Activated naive CD8-positive, alpha-beta T cell treated with anti-CD3 and anti-CD28 coated beads, Interleukin-2, amount 50 U/mL, for 24 hours (primary cell): ENCODE measurements around the gene MYO7B.

Source experiments
- ATAC-seq: fragments of 150-1000 bp; cut with Tn5 transposase; one replicate; pipeline ENCODE4 v1.10.0; 2021
- DNase-seq: peaks from one replicate; pipeline ENCODE4 v3.0.0; 2021
- H3K27ac Mint-ChIP-seq: one replicate; pipeline ENCODE4 v1.8.0; 2021; ENCODE audit warnings: mild to moderate bottlenecking, mixed read lengths
- H3K27me3 Mint-ChIP-seq: one replicate; pipeline ENCODE4 v1.8.0; 2021; ENCODE audit warnings: mixed read lengths
- H3K36me3 Mint-ChIP-seq: one replicate; pipeline ENCODE4 v1.8.0; 2021; ENCODE audit warnings: low read depth, mixed read lengths
- H3K4me1 Mint-ChIP-seq: one replicate; pipeline ENCODE4 v1.8.0; 2021; ENCODE audit warnings: mixed read lengths
- H3K4me3 Mint-ChIP-seq: one replicate; pipeline ENCODE4 v1.8.0; 2021; ENCODE audit warnings: mild to moderate bottlenecking, moderate library complexity, mixed read lengths
- H3K9me3 Mint-ChIP-seq: one replicate; pipeline ENCODE4 v1.8.0; 2021; ENCODE audit warnings: mixed read lengths

MYO7B gene

DNA sequence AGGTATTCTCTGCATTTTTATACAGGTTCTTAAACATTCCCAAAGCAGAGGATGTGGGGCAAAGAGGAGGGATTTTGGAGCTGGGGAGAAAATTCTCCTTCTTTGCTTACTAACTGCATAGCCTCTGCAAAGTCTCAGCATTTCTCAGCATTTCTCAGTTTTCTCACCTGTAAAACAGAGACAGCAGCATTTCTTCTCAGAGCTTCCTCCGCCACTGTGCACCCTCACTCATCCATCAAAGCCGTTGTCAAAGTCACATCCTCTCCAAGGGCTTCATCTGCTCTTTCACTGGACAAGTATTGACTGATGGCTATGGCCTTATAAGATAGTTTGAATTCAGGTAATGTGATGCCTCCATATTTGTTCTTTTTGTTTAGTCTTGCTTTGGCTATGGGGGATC, 17.4 kb downstream of the MYO7B start:
- peaks cover 16% of the 10 kb centered on the region for H3K9me3 Mint-ChIP-seq
- H3K4me1 Mint-ChIP-seq: no peaks in the 10 kb centered on the region
- H3K27me3 Mint-ChIP-seq: peaks cover 26% of the 10 kb centered on the region
- H3K4me3 Mint-ChIP-seq: no peak overlapping the region
- H3K27ac Mint-ChIP-seq: no peak overlapping the region
- no peak for ATAC-seq
- DNase-seq: no peak
- no peaks in the 10 kb centered on the region for H3K36me3 Mint-ChIP-seq

- Mint-ChIP-seq H3K27ac (no peak overlapping the region), H3K27me3 (peaks cover 29% of the 10 kb centered on the region), H3K9me3 (peaks cover 19% of the 10 kb centered on the region), H3K4me1 (peaks cover 10% of the 10 kb centered on the region), H3K4me3 (no peak overlapping the region), H3K36me3 (no peaks in the 10 kb centered on the region)
- no peak for ATAC-seq
- DNase-seq: no peak
Observed at GRCh38 chr2:127558911-127559310, 23.4 kb downstream of the MYO7B start.

GRCh38 chr2:127559454-127559853, 24.0 kb downstream of the MYO7B start:
- H3K36me3 Mint-ChIP-seq: no peaks in the 10 kb centered on the region
- peaks cover 29% of the 10 kb centered on the region for H3K27me3 Mint-ChIP-seq
- ATAC-seq (no peak), DNase-seq (no peak)
- H3K4me3 Mint-ChIP-seq: no peak overlapping the region
- peaks cover 19% of the 10 kb centered on the region for H3K9me3 Mint-ChIP-seq
- H3K27ac Mint-ChIP-seq: no peak overlapping the region
- H3K4me1 Mint-ChIP-seq: peaks cover 13% of the 10 kb centered on the region

DNA sequence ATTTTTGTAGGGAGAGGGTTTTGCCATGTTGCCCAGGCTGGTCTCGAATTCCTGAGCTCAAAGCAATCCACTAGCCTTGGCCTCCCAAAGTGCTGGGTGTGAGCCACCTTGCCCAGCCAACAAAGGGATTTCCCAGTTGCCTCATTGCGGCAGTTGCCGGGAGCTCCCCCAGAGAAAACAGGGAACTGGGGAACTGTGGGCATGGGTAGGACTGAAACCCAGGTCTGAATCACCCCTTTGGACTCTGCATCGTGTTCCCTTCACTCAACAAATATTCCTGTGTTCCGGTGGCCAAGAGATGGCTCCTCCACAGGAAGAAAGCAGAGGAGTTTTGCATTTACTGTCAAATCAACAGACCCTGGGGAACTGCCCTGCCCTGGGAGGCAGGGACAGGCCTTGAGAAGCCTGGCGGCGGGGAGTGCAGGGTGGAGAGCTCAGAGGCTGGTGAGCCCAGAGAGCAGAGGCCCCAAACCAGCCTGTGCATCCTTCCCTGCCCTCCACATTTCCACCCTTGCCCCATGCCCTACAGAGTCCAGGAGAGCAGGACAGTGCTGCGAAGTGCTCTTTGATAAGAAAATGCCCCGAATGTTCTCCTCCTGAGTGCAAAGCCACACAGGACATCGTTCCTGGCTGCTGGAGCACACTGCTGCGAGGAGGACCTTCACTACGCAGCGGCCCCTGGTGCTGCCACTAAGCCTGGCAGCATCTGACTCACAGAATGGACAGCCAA, 24.9 kb downstream of the MYO7B start:
- ATAC-seq (no peak), DNase-seq (no peak)
- Mint-ChIP-seq H3K4me1 (peaks cover 13% of the 10 kb centered on the region), H3K36me3 (no peaks in the 10 kb centered on the region), H3K9me3 (peaks cover 19% of the 10 kb centered on the region), H3K27me3 (peaks cover 26% of the 10 kb centered on the region), H3K27ac (no peak overlapping the region), H3K4me3 (no peak overlapping the region)

DNA sequence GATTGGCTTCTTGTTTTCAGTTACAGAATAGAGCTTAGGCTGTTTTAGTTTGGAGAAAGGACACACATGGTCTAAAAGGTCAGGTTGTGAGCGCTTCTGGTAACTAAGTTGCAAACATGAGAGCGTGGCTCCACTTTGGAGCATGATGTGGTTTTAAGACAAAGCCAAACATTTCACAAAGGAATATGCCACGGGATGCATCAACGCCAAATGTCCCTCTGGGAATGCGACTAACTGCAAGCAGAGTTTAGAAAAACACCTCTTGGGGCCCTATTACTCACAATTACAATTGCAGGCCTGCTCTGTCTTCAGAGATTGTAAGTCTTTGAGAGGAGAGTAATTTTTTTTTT, 25.4 kb downstream of the MYO7B start:
- Mint-ChIP-seq H3K9me3 (peaks cover 19% of the 10 kb centered on the region), H3K4me1 (peaks cover 13% of the 10 kb centered on the region), H3K36me3 (no peaks in the 10 kb centered on the region), H3K27ac (no peak overlapping the region), H3K27me3 (peaks cover 23% of the 10 kb centered on the region), H3K4me3 (no peak overlapping the region)
- DNase-seq (no peak), ATAC-seq (no peak)

GRCh38 chr2:127561371-127561770, 25.9 kb downstream of the MYO7B start:
- no peak overlapping the region for H3K27ac Mint-ChIP-seq
- no peak for ATAC-seq

GRCh38 chr2:127562936-127563335, 27.5 kb downstream of the MYO7B start:
- peaks cover 2% of the 10 kb centered on the region for H3K9me3 Mint-ChIP-seq
- no peaks in the 10 kb centered on the region for H3K36me3 Mint-ChIP-seq
- no peak overlapping the region for H3K4me3 Mint-ChIP-seq
- ATAC-seq (no peak), DNase-seq (no peak)
- H3K27ac Mint-ChIP-seq: no peak overlapping the region
- peaks cover 13% of the 10 kb centered on the region for H3K4me1 Mint-ChIP-seq
- H3K27me3 Mint-ChIP-seq: peaks cover 5% of the 10 kb centered on the region

More at GRCh38 chr2:127561371-127561770, 25.9 kb downstream of the MYO7B start:
- Mint-ChIP-seq H3K4me1 (peaks cover 13% of the 10 kb centered on the region), H3K4me3 (no peak overlapping the region), H3K36me3 (no peaks in the 10 kb centered on the region), H3K9me3 (peaks cover 18% of the 10 kb centered on the region), H3K27me3 (peaks cover 18% of the 10 kb centered on the region)
- DNase-seq: no peak

- no peak overlapping the region for H3K4me3 Mint-ChIP-seq
- no peak overlapping the region for H3K27ac Mint-ChIP-seq
- H3K4me1 Mint-ChIP-seq: peaks cover 13% of the 10 kb centered on the region
- no peaks in the 10 kb centered on the region for H3K9me3 Mint-ChIP-seq
- no peak for DNase-seq
- peak; percentile 70 for ATAC-seq
- H3K27me3 Mint-ChIP-seq: peaks cover under 1% of the 10 kb centered on the region
- H3K36me3 Mint-ChIP-seq: no peaks in the 10 kb centered on the region
Observed at GRCh38 chr2:127563458-127564428, 28.3 kb downstream of the MYO7B start.

DNA sequence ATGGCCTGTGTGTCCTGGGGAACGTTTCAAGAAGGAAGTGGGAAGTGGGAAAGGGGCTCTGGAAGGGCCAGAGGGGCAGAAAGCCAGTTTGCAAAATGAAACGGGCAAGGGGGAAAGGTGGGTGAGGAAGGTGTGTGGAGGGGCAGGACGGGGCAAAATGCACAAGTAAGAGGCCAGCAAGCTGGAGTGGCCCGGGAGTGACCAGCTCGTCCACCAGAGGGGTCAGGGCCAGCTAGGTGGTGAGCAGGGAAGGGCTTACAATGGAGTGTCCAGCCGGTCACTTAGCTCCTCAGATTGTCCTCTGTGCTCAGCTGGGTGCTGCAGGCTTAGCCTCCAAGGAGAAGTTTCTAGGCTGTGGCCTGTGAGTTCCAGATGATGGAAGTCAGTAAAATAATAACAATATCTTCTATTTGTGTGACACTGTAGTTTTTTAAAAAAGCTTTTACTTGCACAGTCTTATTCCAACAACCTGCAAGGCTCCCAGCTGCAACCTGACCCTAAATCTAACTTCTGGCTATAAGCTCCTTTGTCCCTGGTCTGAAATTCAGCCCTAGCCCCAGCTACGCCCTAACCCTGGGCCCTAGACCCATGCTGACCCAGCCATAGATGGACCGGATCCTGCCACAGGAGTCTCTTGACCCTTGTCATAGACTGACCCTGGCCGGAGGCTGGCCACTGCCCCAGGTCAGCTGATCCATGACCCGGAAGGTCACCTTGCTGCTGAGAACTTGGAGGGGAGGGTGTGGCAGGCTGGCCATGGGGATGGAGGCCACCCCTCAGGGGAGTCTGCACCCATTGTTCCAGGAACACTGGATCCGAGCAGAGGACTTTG, 29.2 kb downstream of the MYO7B start:
- Mint-ChIP-seq H3K27ac (no peak overlapping the region), H3K4me1 (peaks cover 13% of the 10 kb centered on the region), H3K9me3 (no peaks in the 10 kb centered on the region), H3K36me3 (no peaks in the 10 kb centered on the region), H3K4me3 (no peak overlapping the region), H3K27me3 (no peaks in the 10 kb centered on the region)
- no peak for ATAC-seq
- no peak for DNase-seq

DNA sequence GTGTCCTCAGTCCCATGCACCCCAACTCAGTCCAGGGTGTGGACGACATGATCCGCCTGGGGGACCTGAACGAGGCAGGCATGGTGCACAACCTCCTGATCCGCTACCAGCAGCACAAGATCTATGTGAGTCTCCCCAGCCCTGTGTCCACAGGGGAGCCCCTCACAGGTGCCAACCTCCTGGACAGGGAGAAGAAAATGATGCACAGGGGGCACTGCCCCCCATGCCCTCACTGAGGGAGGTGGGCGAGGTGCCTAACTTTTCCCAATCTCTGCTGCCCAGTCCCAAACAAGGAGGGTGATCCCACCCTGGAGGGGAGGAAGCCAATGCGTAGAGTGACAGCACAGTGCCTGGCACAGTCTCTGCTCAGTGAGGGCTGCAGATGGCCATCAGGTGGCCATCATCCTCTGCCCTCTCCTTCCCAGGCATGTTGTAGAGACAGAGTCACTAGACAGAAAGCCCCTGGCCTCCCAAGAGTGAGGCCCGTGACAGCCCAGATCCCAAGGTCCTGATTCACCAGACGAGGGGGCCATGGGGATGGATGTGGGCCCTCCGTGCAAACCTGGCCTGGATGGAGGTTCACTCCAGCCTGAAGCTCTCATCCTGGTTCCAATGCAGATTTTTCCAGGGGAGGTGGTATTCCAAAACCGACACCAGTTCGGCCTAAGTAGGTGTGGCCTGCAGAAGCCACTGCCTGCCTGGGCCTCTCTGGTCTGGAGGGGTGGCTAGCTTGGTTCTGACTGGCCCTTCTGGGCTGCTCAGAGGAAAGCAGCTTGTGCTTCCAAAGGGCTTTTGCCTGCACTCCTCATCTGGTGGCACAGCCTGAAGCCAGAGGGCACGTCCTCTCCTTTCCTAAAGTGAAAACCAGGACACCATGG, 30.0 kb downstream of the MYO7B start:
- H3K4me3 Mint-ChIP-seq: no peak overlapping the region
- H3K9me3 Mint-ChIP-seq: no peaks in the 10 kb centered on the region

GRCh38 chr2:127566139-127566417, 30.6 kb downstream of the MYO7B start:
- H3K27me3 Mint-ChIP-seq: no peaks in the 10 kb centered on the region
- ATAC-seq (no peak), DNase-seq (no peak)
- H3K4me3 Mint-ChIP-seq: no peak overlapping the region
- peaks cover 13% of the 10 kb centered on the region for H3K4me1 Mint-ChIP-seq
- H3K9me3 Mint-ChIP-seq: no peaks in the 10 kb centered on the region
- H3K36me3 Mint-ChIP-seq: no peaks in the 10 kb centered on the region
- H3K27ac Mint-ChIP-seq: no peak overlapping the region

More for the DNA sequence above, 30.0 kb downstream of the MYO7B start:
- H3K36me3 Mint-ChIP-seq: no peaks in the 10 kb centered on the region
- DNase-seq: no peak
- no peak for ATAC-seq
- H3K27me3 Mint-ChIP-seq: no peaks in the 10 kb centered on the region
- peaks cover 13% of the 10 kb centered on the region for H3K4me1 Mint-ChIP-seq
- no peak overlapping the region for H3K27ac Mint-ChIP-seq

DNA sequence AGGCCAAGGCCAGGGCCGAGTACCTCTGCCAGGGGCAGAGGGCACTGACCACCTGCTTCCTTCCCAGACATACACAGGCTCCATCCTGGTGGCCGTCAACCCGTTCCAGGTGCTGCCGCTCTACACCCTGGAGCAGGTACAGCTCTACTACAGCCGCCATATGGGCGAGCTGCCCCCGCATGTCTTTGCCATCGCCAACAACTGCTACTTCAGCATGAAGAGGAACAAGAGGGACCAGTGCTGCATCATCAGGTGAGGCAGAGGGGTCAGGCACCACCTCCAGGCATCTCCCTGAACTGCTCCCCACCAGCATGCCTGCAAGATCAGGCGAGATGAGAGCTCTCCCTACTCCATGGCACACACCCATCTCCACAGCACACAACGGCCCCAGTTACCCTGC, 31.1 kb downstream of the MYO7B start:
- ATAC-seq (no peak), DNase-seq (no peak)
- Mint-ChIP-seq H3K36me3 (no peaks in the 10 kb centered on the region), H3K4me3 (no peak overlapping the region), H3K4me1 (peaks cover 13% of the 10 kb centered on the region), H3K9me3 (no peaks in the 10 kb centered on the region), H3K27ac (no peak overlapping the region), H3K27me3 (no peaks in the 10 kb centered on the region)

GRCh38 chr2:127567351-127567854, 31.9 kb downstream of the MYO7B start:
- no peak for ATAC-seq
- Mint-ChIP-seq H3K27ac (no peak overlapping the region), H3K27me3 (no peaks in the 10 kb centered on the region), H3K9me3 (no peaks in the 10 kb centered on the region), H3K4me3 (no peak overlapping the region), H3K4me1 (peaks cover 13% of the 10 kb centered on the region), H3K36me3 (no peaks in the 10 kb centered on the region)
- no peak for DNase-seq

GRCh38 chr2:127568128-127568527, 32.6 kb downstream of the MYO7B start:
- Mint-ChIP-seq H3K36me3 (no peaks in the 10 kb centered on the region), H3K9me3 (no peaks in the 10 kb centered on the region), H3K4me1 (peaks cover 11% of the 10 kb centered on the region), H3K27me3 (no peaks in the 10 kb centered on the region), H3K27ac (no peak overlapping the region), H3K4me3 (no peak overlapping the region)
- ATAC-seq (no peak), DNase-seq (no peak)
